GM03348 (cell line): ENCODE results near the gene DNM1.
A peak's percentile ranks its signal among the peaks of the same experiment; 100 is the strongest.
"Not testable (repeated sequence)": the region's sequence is repeated elsewhere in the genome, so short reads cannot be mapped to it uniquely, and the experiment has no call there.

Experiments
- DNase-seq: peaks from one replicate; pipeline ENCODE4 v3.0.0; 2012; ENCODE audit warnings: low spot score

Gene DNM1

GRCh38 chr9:128225770-128226411, 22.7 kb downstream of the DNM1 start:
- DNase-seq: no peak

DNA sequence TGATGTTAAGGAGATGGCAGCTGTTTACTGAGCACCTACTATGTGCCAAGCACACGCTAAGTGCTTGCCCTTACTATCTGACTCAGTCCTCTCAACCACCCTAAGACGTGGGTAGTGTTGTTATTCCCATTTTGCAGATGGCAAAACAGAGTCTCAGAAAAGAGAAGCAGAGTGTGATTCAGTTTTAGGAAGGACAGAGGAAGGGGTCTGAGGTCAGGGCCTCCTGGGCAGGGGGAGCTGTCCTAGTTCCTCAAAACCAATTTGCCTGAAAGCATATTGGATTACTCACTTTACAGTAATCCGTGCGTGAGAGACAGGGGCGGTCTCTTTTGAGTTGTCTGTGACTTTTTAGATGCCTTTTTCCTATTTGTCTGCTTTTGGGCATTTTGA, 23.2 kb downstream of the DNM1 start:
- no peak for DNase-seq

DNA sequence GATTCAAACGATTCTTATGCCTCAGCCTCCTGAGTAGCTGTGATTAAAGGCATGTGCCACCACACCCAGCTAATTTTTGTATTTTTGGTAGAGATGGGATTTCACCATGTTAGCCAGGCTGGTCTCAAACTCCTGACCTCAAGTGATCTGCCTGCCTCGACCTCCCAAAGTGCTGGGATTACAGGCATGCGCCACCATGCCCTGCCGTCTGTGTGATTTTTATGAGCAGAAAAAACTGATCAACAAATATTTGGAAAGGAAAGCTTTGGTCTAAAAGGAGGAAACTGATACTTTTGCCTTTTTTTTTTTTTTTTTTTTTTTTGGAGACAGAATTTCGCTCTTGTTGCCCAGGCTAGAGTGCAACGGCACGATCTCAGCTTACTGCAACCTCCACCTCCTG, 27.7 kb downstream of the DNM1 start:
- not testable (repeated sequence) for DNase-seq

- DNase-seq: no peak
These were observed 28.7 kb downstream of the DNM1 start for GRCh38 chr9:128231638-128232527.

DNA sequence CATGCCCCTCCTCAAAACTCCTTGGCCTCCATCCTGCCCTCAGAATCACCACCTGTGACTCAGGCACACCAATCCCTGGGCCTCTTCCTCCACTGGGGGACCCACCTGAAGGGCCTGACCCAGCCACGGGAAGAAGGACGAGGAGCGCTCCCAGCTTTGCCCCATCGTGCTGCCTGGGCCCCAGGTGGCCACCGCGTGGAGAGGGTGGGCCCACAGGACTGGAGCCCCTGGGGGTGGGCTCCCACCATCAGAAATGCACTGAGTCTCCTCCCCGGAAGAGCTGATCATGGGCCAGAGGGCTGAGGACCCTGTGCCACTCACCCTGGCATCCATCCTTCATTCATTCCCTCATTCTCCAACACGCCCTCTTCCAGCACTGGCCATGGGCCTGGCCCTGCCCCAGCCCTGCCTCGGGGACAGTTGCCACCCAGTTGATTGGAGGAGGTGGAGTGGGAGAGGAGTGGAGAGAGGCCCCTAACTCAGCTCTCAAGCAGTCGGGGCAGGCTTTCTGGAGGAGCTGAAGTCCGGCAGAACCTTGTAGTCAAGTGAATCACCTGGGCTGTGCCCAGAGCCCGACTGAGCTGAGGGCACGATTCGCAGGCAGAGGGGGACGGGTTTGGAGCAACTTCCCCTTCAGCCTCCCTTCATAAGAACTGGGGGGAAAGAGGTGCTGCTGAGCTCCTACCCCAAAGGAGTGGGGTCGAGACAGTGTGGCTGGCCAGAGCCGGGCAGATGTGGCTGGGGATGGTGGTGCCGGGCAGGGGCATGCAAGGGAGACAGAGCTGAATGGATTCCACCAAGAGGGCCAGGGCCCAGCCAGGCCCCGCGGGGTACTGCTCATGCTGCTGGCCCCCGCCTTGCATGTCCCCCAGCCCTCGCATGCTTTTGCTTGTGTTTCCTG, 29.6 kb downstream of the DNM1 start:
- no peak for DNase-seq

- DNase-seq: no peak
These were observed 30.7 kb downstream of the DNM1 start for GRCh38 chr9:128233817-128234406.

DNA sequence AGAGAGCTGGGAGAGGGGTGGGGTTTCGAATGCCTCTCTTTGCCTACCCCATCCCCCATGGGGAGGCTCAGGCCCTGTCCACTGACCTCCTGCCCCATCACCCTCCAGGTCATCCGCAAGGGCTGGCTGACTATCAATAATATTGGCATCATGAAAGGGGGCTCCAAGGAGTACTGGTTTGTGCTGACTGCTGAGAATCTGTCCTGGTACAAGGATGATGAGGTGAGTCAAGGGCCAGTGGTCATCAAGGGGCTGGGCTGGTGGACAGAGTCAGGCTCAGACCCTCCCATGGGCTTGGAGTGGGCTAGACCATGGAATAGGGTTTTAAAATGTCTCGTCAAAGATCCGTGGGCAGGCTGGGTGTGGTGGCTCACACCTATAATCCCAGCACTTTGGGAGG, 38.9 kb downstream of the DNM1 start:
- DNase-seq: no peak

DNA sequence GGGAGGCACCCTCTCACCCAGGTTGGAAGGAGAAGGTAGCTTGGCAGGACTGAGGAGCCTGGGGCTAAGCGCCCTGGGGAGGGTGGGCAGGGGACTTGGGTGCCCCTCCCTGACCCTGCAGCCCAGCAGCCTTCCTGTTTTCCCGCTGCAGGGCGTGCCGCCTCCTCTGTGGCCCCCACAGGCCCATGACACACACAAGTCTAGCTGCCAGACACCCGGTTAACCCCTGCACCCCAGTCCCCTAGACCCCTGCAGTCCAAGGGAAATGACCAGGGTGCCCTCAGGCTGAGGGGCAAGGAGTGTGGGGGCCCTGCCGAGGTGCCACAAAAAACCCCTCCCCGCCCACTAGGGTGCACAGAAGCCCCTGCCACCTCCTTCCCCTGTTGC, 39.6 kb downstream of the DNM1 start:
- peak; percentile 60 for DNase-seq

- DNase-seq: peak; percentile 69
These were observed 40.2 kb downstream of the DNM1 start for GRCh38 chr9:128243215-128244018.

GRCh38 chr9:128244091-128244836, 41.1 kb downstream of the DNM1 start:
- peak; percentile 53 for DNase-seq

- peak; percentile 97 for DNase-seq
These were observed 41.7 kb downstream of the DNM1 start for GRCh38 chr9:128244837-128245231.

DNA sequence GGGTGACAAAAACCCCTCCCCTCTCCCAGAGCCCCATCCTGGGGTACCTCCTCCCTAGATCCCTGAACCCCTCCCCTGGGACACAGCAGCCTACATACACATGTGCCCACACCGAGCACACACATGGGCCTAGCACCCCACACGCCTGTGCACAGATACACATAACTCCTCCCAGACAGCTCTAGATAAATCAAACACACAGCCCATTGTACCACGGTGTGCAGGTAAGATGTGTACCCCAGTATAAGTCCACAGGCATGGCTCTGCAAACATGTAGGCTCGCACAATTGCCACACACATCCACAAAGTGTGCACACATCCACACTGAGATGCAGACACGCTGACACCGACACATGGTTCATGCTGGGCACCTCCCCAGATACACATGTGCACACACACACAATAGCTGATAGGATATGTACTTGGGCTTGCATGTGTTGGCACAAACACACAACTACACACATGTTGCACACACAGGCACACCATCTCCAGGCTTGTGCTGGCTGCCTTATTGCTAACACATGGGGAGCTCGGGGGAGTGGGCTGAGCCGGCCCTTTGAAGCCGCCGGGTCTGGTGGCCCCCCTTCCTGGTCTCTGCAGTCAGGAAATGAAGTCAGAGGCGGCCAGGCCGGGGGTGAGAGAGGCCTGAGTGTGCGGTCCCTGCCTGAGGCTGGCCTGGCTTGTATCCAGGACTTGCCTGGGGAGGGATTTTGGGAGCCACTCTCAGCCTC, 42.4 kb downstream of the DNM1 start:
- DNase-seq: peak; percentile 81

DNA sequence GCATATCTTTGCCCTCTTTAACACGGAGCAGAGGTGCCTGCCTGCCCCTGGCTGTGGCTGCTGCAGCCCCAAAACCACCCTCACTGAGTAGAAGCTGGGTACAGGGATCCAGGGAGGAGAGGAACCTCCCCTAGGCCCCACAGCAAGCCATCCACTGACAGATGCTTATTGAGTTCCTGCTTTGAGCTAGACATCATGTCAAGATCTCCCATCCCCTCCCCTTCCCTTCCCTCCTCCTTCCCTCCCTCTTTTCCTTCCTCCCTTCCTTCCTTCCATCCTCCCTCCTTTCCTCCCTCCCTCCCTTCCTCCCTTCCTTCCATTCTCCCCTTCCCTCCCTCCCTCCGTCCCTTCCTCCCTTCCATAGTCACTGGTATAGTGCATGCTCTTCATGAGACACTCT, 43.3 kb downstream of the DNM1 start:
- no peak for DNase-seq

DNA sequence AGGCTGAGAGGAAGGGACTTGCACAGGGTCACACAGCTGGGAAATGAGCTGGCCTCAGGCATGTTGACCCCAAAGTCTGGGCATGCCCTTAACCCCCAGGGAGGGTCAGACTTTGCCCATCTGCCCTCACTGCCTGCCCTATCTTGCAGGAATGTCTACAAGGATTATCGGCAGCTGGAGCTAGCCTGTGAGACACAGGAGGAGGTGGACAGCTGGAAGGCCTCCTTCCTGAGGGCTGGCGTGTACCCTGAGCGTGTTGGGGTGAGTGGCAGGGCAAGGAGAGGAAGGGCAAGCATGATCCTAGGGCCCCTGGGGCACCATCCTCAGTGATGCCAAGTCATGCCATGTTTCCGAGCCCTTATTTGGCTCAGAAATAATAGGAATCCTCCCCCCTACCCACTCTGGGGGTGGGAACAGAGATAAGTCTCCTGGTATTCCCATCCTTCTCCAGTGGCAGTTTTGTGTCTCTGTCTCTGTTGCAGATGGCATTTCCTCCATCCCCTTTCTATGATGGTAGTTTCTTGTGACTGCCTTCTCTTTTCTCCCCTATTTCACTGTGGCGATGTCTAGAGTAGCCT, 44.1 kb downstream of the DNM1 start:
- no peak for DNase-seq

DNA sequence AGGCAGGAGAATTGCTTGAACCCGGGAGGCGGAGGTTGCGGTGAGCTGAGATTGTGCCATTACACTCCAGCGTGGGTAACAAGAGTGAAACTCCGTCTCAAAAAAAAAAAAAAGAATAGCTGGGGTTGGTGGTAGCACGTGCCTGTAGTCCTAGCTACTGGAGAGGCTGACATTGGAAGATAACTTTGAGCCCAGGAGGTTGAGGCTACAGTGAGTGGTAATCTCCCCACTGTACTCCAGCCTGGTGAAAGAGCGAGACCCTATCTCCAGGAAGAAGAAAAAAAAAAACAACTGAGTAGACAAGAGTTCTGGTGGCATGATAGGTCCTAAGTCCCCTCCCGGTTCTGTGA, 46.4 kb downstream of the DNM1 start:
- no peak for DNase-seq

DNA sequence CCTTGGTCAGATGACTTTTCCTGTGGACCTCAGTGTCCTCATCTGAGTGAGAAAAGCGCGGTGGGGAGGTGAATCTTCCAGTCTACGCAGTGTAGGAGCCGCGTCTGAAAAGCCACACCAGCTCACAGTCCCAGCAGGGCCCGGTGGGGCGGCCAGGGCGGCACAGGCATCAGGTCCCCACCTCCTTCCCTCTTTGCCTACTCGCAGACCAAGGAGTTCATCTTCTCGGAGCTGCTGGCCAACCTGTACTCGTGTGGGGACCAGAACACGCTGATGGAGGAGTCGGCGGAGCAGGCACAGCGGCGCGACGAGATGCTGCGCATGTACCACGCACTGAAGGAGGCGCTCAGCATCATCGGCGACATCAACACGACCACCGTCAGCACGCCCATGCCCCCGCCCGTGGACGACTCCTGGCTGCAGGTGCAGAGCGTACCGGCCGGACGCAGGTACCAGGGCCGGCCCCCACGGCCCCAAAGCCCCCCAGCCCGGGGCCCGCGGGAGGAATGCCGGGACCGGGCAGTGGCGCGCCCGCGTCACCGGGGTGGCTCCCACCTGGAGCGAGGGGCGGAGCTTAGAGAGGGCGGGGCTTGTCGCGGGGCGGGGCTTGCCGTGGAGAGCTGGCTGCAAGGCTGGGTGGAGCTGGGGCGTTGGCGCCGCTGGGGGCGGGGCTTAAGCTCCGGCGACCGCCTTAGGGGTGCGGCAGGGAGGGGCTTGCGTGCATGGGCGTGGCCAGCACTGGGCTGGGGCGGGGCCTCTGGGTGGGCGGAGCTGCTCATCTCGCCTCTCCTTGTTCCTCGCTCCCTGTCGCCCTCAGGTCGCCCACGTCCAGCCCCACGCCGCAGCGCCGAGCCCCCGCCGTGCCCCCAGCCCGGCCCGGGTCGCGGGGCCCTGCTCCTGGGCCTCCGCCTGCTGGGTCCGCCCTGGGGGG, 47.0 kb downstream of the DNM1 start:
- DNase-seq: peak; percentile 67

GRCh38 chr9:128250839-128251731, 47.9 kb downstream of the DNM1 start:
- DNase-seq: no peak

GRCh38 chr9:128251732-128252100, 48.5 kb downstream of the DNM1 start:
- DNase-seq: no peak
